Measurements from ENCODE around the gene CLCN7.

The CLCN7 gene

DNA sequence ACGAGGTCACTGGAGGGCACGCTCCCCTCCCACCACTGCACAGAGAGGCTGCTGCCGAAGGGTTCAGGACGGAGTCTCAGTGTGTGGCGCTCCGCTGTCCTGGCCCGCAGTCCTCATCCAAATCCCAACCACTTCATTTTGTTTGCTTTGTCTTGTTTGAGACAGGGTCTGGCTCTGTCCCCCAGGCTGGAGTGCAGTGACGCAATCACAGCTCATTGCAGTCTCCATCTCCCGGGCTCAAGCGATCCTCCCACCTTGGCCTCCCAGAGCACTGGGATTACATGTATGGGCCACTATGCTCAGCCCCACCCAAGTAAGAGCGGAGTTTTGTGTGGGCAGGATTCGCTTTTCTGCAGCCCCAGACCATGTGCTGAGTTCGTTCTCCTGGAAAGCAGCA is 73.1 kb downstream of the CLCN7 start:
- DNase-seq (ENCODE audit: low spot score), result no peak

- no peak for DNase-seq (ENCODE audit: low spot score)
These were observed 73.6 kb downstream of the CLCN7 start for GRCh38 chr16:1401061-1401757.

DNA sequence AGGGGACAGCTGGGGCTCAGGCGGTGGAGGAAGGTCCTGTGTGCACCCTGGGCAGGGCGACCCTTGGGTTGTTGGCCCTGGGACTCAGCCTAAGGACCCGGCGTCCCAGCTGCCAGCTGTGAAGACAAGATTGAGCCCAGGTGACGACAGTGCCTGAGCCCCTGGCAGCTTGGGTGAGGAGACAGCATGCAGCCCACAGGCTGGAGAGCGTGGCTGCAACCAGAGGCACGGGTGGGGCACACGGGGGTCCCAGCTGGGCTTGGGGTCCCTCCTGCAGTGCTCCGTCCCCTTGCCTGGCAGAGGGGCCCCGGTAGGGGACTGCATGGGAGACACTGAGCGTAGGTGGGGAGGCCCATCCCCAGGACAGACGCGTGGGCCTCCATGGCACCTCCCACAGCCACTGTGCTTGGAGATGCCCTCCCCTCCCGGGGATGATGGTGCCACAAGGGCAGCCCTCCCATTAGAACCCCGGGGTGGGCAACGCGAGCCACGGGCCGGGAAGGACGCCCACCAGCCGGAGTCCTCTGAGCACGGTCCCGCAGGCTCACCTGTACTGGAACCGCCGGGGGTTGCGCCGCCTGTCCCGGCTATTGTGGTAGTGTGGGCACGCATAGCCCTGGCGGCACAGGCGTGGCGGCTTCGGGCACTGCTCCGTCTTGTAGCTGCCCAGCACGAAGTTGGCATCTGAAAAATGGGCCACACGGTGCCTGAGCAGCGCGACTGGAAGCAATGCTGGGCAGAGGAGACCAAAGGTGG is 75.8 kb downstream of the CLCN7 start:
- DNase-seq (ENCODE audit: low spot score), result no peak

DNA sequence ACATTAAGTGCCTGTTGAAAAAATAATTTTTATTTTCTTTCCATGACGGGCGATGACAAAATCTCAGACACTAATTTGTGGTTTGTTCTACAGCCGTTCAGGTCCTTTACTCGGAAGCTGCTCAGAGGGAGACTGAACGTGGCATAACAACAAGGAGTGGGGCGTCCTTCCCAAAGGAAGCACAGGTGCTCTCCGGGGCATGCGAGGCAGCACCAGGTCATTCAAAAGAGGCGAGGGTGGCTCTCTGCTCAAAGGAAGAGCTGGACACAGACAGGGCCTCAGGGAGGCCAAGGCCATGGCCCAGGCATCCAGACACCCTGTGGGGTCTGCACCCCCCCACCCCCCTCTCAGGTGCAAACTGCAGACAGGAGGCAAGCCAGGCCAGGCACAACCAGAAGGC is 76.5 kb downstream of the CLCN7 start:
- no peak for DNase-seq (ENCODE audit: low spot score)

DNA sequence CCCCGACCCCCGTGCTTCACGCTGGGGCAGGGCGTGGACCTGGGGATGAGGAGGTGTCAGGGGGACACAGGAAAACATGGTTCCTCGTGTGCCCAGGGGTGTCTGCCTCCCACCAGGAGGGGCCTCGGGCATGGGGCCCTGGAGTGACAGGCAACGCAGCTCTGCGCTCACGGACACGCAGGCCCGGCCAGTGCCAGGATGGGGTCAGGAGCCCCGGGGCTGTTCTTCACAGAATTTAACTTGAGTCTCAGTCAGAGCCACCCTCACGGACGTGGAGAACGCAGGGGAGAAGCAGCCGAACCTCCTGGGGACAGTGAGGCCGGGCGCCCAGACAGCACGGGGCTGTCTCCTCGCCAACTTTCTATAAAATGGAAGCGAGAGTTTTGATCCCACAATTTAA is 77.0 kb downstream of the CLCN7 start:
- no peak for DNase-seq (ENCODE audit: low spot score)

DNA sequence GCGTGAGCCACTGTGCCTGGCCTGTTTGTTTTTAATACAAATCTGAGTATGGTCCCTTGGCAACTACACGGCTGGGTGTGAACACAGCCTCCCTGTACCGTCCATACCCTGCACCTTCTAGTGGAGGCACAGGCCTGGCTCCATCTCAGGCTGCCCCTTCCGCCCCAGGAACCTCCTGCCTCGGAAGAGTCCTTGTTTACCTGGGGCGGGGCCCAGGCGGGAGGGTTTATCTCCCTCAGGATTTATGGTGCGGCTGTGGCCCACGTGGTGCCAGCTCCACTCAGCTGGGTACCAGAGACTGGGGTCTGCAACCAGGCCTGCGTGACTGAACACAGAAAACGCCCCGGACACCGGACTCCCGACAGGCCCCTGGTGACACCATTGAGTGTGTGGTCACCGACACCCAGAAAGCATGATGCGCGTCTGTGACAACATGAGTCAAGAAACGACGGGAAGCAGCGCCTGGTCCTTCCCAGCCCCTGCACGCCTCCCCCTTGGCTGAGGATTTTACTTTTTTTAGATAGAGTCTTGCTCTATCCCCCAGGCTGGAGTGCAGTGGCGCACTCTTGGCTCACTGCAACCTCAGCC is 79.3 kb downstream of the CLCN7 start:
- no peak for DNase-seq (ENCODE audit: low spot score)
